Tibial nerve (tissue), 4 donors: ENCODE measurements around the gene LLGL2. TPM values are rescaled to one million over a fixed set of nuclear protein-coding genes. Genes with fewer than 3 reads are reported as not detected.
"Not testable (repeated sequence)": the region's sequence is repeated elsewhere in the genome, so short reads cannot be mapped to it uniquely, and the experiment has no call there.

ENCODE experiments used
- DNase-seq, 2 donors: peaks; one replicate each; pipeline ENCODE4 v3.0.0-alpha.2; 2019; ENCODE audit warnings: low spot score in 2 of 2
- H3K27ac ChIP-seq, 4 donors: fragments of 200-600 bp; sonication (generic) in 3 of 4; one replicate each; pipeline ENCODE4 v1.5.1; 2017 to 2019; ENCODE audit warnings: mild to moderate bottlenecking in 1 of 4
- H3K27me3 ChIP-seq, 2 donors: fragments of 200-600 bp; sonication (generic) in 1 of 2; one replicate each; pipeline versions ENCODE4 v1.5.1 to v1.6.0; 2017 to 2019
- H3K36me3 ChIP-seq, 3 donors: fragments of 200-600 bp; sonication (generic); one replicate each; pipeline ENCODE4 v1.5.1; 2018 to 2019
- H3K4me1 ChIP-seq, 4 donors: fragments of 200-600 bp; sonication (generic) in 3 of 4; one replicate each; pipeline ENCODE4 v1.5.1; 2017 to 2019
- H3K4me3 ChIP-seq, 4 donors: fragments of 200-600 bp; sonication (generic) in 3 of 4; one replicate each; pipeline ENCODE4 v1.5.1; 2017 to 2019; ENCODE audit warnings: mild to moderate bottlenecking in 1 of 4, moderate library complexity in 1 of 4
- H3K9me3 ChIP-seq, 4 donors: fragments of 200-600 bp; sonication (generic) in 3 of 4; one replicate each; pipeline ENCODE4 v1.5.1; 2017 to 2019
- CTCF ChIP-seq, 5 experiments: fragments of 200-600 bp in 3 of 5; fragments of 450-650 bp in 2 of 5; sonication (generic) in 3 of 5; IDR thresholded peaks; one replicate each; pipeline ENCODE4 v1.5.1; 2016 to 2019; ENCODE audit warnings: antibody characterized with exemption in 5 of 5, mild to moderate bottlenecking in 3 of 5, moderate library complexity in 2 of 5
- EP300 ChIP-seq, 2 donors: sonication (generic); formaldehyde crosslinking; IDR thresholded peaks; one replicate each; pipeline ENCODE4 v1.6.1; 2017; ENCODE audit warnings: antibody characterized with exemption in 2 of 2, mild to moderate bottlenecking in 1 of 2
- POLR2A ChIP-seq, 2 donors: fragments of 450-650 bp; IDR thresholded peaks; one replicate each; pipeline ENCODE4 v1.6.1; 2017; ENCODE audit warnings: antibody characterized with exemption in 2 of 2, mild to moderate bottlenecking in 2 of 2, moderate library complexity in 2 of 2
- WGBS, 2 donors: methylation state at CpG; one replicate each; pipeline ENCODE4 v1.1.5; 2018; 5-methylcytosine and 5-hydroxymethylcytosine counted together
- total RNA-seq, 4 donors: library from RNA; depleted of rRNA; stranded (reverse); fragments of >200 nt; gene quantifications; one replicate each; pipeline ENCODE4 v1.1.0, GENCODE V29; 2016

The LLGL2 gene
- total RNA-seq, 4 donors from 2014 or later: 8.4 to 18.4 (median 8.8) TPM

- H3K4me1 ChIP-seq: peaks cover 0 to 7% (median 0%) of the 10 kb centered on the region in 4 donors
- no peaks in the 10 kb centered on the region for H3K9me3 ChIP-seq
- H3K27me3 ChIP-seq: no peaks in the 10 kb centered on the region
- peaks cover 0 to 31% (median 0%) of the 10 kb centered on the region in 3 donors for H3K36me3 ChIP-seq
- no peak for DNase-seq
- WGBS, 2 donors: 64% methylated on average over 29 of the region's 29 CpGs; no CpG with 5 or more reads in 1 of the 2 donors
- no peak for TF ChIP-seq EP300 (IDR thresholded peaks at IDR 0.05)
- TF ChIP-seq POLR2A (IDR thresholded peaks at IDR 0.05): no peak
- no peak for TF ChIP-seq CTCF (IDR thresholded peaks at IDR 0.05)
- H3K27ac ChIP-seq: no peak overlapping the region
- H3K4me3 ChIP-seq: no peak overlapping the region
These were observed 49.0 kb downstream of the LLGL2 start for GRCh38 chr17:75574404-75575036.

GRCh38 chr17:75575197-75575596 is 49.7 kb downstream of the LLGL2 start:
- Histone ChIP-seq H3K36me3 (peaks cover 0 to 26% (median 0%) of the 10 kb centered on the region in 3 donors), H3K4me1 (peaks cover 0 to 7% (median 0%) of the 10 kb centered on the region in 4 donors), H3K27me3 (no peaks in the 10 kb centered on the region), H3K9me3 (no peaks in the 10 kb centered on the region), H3K27ac (no peak overlapping the region), H3K4me3 (no peak overlapping the region)
- WGBS, 2 donors: 75 to 81% methylated on average over 10 of the region's 10 CpGs
- no peak for DNase-seq
- no peak for TF ChIP-seq CTCF (IDR thresholded peaks at IDR 0.05)
- TF ChIP-seq POLR2A (IDR thresholded peaks at IDR 0.05): no peak
- no peak for TF ChIP-seq EP300 (IDR thresholded peaks at IDR 0.05)

GRCh38 chr17:75575728-75576127 is 50.2 kb downstream of the LLGL2 start:
- TF ChIP-seq EP300 (IDR thresholded peaks at IDR 0.05) (no peak), CTCF (IDR thresholded peaks at IDR 0.05) (no peak), POLR2A (IDR thresholded peaks at IDR 0.05) (no peak)
- Histone ChIP-seq H3K9me3 (no peaks in the 10 kb centered on the region), H3K4me1 (peaks cover 0 to 7% (median 0%) of the 10 kb centered on the region in 4 donors), H3K27me3 (no peaks in the 10 kb centered on the region), H3K4me3 (no peak overlapping the region), H3K36me3 (peaks cover 0 to 21% (median 0%) of the 10 kb centered on the region in 3 donors), H3K27ac (no peak overlapping the region)
- no peak for DNase-seq
- WGBS, 2 donors: 75 to 93% methylated on average over 11 of the region's 11 CpGs

GRCh38 chr17:75576661-75577060 is 51.2 kb downstream of the LLGL2 start:
- H3K36me3 ChIP-seq: peaks cover 0 to 14% (median 0%) of the 10 kb centered on the region in 3 donors
- H3K4me3 ChIP-seq: no peak overlapping the region
- H3K4me1 ChIP-seq: peaks cover 0 to 7% (median 0%) of the 10 kb centered on the region in 4 donors
- no peak for DNase-seq
- no peaks in the 10 kb centered on the region for H3K27me3 ChIP-seq
- no peaks in the 10 kb centered on the region for H3K9me3 ChIP-seq
- no peak overlapping the region for H3K27ac ChIP-seq
- 82 to 86% methylated on average over 15 of the region's 15 CpGs for WGBS, 2 donors
- no peak for TF ChIP-seq POLR2A (IDR thresholded peaks at IDR 0.05)
- no peak for TF ChIP-seq EP300 (IDR thresholded peaks at IDR 0.05)
- no peak for TF ChIP-seq CTCF (IDR thresholded peaks at IDR 0.05)

- H3K27me3 ChIP-seq, H3K27ac ChIP-seq, DNase-seq, H3K9me3 ChIP-seq, H3K36me3 ChIP-seq, H3K4me1 ChIP-seq, H3K4me3 ChIP-seq: not testable (repeated sequence)
- WGBS, 2 donors: 84 to 88% methylated on average over 23 of the region's 23 CpGs
These were observed 55.7 kb downstream of the LLGL2 start for GRCh38 chr17:75581121-75581725.

- not testable (repeated sequence) for H3K36me3 ChIP-seq, DNase-seq, H3K4me3 ChIP-seq, H3K27me3 ChIP-seq, H3K27ac ChIP-seq, H3K9me3 ChIP-seq
- WGBS, 2 donors: 89 to 92% methylated on average over 6 of the region's 6 CpGs
- H3K4me1 ChIP-seq: peaks cover 0 to 21% (median 9%) of the 10 kb centered on the region in 4 donors
These were observed 57.7 kb downstream of the LLGL2 start for GRCh38 chr17:75583197-75583596.
